ENCODE results near the gene SPATA2.
"Not testable (repeated sequence)": the region's sequence is repeated elsewhere in the genome, so short reads cannot be mapped to it uniquely, and the experiment has no call there.

Gene SPATA2

GRCh38 chr20:49885558-49886332 lies 29.6 kb downstream of the SPATA2 start:
- no peak for DNase-seq (ENCODE audit: low read depth)

- no peak for DNase-seq (ENCODE audit: low read depth)
These were observed 32.0 kb downstream of the SPATA2 start for GRCh38 chr20:49883246-49883802.

- DNase-seq (ENCODE audit: low read depth), result no peak
These were observed 33.0 kb downstream of the SPATA2 start for GRCh38 chr20:49882171-49882970.

- no peak for DNase-seq (ENCODE audit: low read depth)
These were observed 34.4 kb downstream of the SPATA2 start for GRCh38 chr20:49880724-49881445.

GRCh38 chr20:49880177-49880576 lies 35.2 kb downstream of the SPATA2 start:
- DNase-seq (ENCODE audit: low read depth), result no peak

- DNase-seq (ENCODE audit: low read depth), result no peak
These were observed 36.4 kb downstream of the SPATA2 start for GRCh38 chr20:49878977-49879376.

- DNase-seq (ENCODE audit: low read depth), result no peak
These were observed 37.9 kb downstream of the SPATA2 start for GRCh38 chr20:49877386-49877921.

GRCh38 chr20:49874696-49875095 lies 40.6 kb downstream of the SPATA2 start:
- DNase-seq (ENCODE audit: low read depth), result no peak

- DNase-seq (ENCODE audit: low read depth), result no peak
These were observed 43.3 kb downstream of the SPATA2 start for GRCh38 chr20:49872056-49872455.

GRCh38 chr20:49871391-49871948 lies 43.9 kb downstream of the SPATA2 start:
- no peak for DNase-seq (ENCODE audit: low read depth)

GRCh38 chr20:49870261-49870660 lies 45.1 kb downstream of the SPATA2 start:
- no peak for DNase-seq (ENCODE audit: low read depth)

GRCh38 chr20:49868964-49869363 lies 46.4 kb downstream of the SPATA2 start:
- DNase-seq (ENCODE audit: low read depth), result no peak

GRCh38 chr20:49868538-49868937 lies 46.8 kb downstream of the SPATA2 start:
- DNase-seq (ENCODE audit: low read depth), result no peak

GRCh38 chr20:49867453-49868215 lies 47.7 kb downstream of the SPATA2 start:
- DNase-seq (ENCODE audit: low read depth), result no peak

GRCh38 chr20:49866051-49866450 lies 49.3 kb downstream of the SPATA2 start:
- no peak for DNase-seq (ENCODE audit: low read depth)

GRCh38 chr20:49865559-49865958 lies 49.8 kb downstream of the SPATA2 start:
- DNase-seq (ENCODE audit: low read depth), result no peak

- no peak for DNase-seq (ENCODE audit: low read depth)
These were observed 51.7 kb downstream of the SPATA2 start for GRCh38 chr20:49863666-49864065.

- no peak for DNase-seq (ENCODE audit: low read depth)
These were observed 52.6 kb downstream of the SPATA2 start for GRCh38 chr20:49862607-49863200.

GRCh38 chr20:49861232-49861631 lies 54.1 kb downstream of the SPATA2 start:
- not testable (repeated sequence) for DNase-seq (ENCODE audit: low read depth)

GRCh38 chr20:49859807-49860206 lies 55.5 kb downstream of the SPATA2 start:
- no peak for DNase-seq (ENCODE audit: low read depth)

- DNase-seq (ENCODE audit: low read depth), result no peak
These were observed 56.3 kb downstream of the SPATA2 start for GRCh38 chr20:49859011-49859410.
